Neural crest cell (in vitro differentiated cells): ENCODE measurements around the gene SND1. TPM values are rescaled to one million over a fixed set of nuclear protein-coding genes. Genes with fewer than 3 reads are reported as not detected.

Experiments used
- DNase-seq: peaks from one replicate; pipeline ENCODE4 v3.0.0; 2021; ENCODE audit warnings: low read depth, mixed read lengths, low spot score
- H3K27ac Mint-ChIP-seq: one replicate; pipeline ENCODE4 v1.8.0; 2021; ENCODE audit warnings: mild to moderate bottlenecking, mixed read lengths; ENCODE audit not compliant: unreplicated experiment
- H3K27me3 Mint-ChIP-seq: 2 replicates; pipeline ENCODE4 v1.8.0; 2021; ENCODE audit warnings: low read depth, mild to moderate bottlenecking, mixed read lengths
- H3K36me3 Mint-ChIP-seq: 2 replicates; pipeline ENCODE4 v1.8.0; 2021; ENCODE audit warnings: low read depth, mild to moderate bottlenecking, mixed read lengths
- H3K4me1 Mint-ChIP-seq: 2 replicates; pipeline ENCODE4 v1.8.0; 2021; ENCODE audit warnings: mixed read lengths
- H3K4me3 Mint-ChIP-seq: one replicate; pipeline ENCODE4 v1.8.0; 2021; ENCODE audit warnings: mild to moderate bottlenecking, mixed read lengths
- H3K9me3 Mint-ChIP-seq: 2 replicates; pipeline ENCODE4 v1.8.0; 2021; ENCODE audit warnings: mixed read lengths
- total RNA-seq: library from RNA; stranded (reverse); gene quantifications from 2 replicates; pipeline ENCODE4 v1.2.1, GENCODE V29; 2021
- TF ChIP-seq, protein P1 (sequence below): fragments of 200-600 bp; sonication (generic); conservative IDR thresholded peaks from 2 replicates; pipeline ENCODE4 v1.5.0; 2021; ENCODE audit warnings: antibody characterized with exemption, mild to moderate bottlenecking

The SND1 gene
- total RNA-seq, 1 donor from 2014 or later: 184 TPM

GRCh38 chr7:127891854-127892438, 240.0 kb downstream of the SND1 start:
- Mint-ChIP-seq H3K4me3 (no peak overlapping the region), H3K27ac (no peak overlapping the region), H3K36me3 (peaks cover 28% of the 10 kb centered on the region), H3K27me3 (no peaks in the 10 kb centered on the region), H3K9me3 (no peaks in the 10 kb centered on the region), H3K4me1 (peaks cover 20% of the 10 kb centered on the region)
- TF ChIP-seq, protein P1, sequence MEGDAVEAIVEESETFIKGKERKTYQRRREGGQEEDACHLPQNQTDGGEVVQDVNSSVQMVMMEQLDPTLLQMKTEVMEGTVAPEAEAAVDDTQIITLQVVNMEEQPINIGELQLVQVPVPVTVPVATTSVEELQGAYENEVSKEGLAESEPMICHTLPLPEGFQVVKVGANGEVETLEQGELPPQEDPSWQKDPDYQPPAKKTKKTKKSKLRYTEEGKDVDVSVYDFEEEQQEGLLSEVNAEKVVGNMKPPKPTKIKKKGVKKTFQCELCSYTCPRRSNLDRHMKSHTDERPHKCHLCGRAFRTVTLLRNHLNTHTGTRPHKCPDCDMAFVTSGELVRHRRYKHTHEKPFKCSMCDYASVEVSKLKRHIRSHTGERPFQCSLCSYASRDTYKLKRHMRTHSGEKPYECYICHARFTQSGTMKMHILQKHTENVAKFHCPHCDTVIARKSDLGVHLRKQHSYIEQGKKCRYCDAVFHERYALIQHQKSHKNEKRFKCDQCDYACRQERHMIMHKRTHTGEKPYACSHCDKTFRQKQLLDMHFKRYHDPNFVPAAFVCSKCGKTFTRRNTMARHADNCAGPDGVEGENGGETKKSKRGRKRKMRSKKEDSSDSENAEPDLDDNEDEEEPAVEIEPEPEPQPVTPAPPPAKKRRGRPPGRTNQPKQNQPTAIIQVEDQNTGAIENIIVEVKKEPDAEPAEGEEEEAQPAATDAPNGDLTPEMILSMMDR: no peak
- no peak for DNase-seq

DNA sequence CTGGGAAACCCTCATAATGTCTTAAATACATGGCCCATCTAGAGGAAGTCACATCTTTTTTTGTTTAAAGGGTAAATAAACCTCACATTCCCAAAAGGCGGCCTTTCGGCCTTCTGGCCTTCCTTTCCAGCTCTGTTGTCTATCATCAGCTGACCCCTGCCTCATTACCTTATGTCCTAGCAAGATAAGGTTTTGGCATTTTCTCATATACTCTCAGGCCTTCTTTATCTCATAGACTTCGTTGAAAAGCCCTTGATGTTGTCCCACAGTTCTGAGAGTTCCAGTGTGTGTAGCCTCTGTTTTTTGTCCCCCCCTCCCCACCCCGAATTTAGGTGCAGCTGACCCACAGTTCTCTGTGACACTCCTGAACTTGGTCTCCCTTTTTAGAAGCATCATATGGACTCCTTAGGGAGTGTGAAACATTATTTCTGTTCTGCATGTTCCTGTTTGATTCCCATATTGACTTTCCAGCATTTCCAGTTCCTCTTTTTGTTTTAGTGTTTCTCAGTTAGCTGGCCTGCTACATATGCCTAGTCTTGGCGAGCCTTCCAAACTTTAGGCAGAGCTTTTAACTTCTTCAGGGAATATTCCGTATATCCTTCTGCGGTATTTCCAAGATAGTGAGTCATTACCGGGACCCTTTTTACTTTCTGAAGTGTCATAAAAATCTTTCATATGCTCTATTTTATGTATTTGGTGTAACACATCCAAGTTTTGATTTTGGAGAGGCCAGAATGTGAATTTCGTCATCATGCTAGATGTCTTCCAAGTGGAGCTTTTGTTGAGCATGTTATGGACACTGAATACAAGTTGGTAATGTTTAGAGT, 240.7 kb downstream of the SND1 start:
- no peak for DNase-seq
- Mint-ChIP-seq H3K27ac (no peak overlapping the region), H3K4me1 (peaks cover 15% of the 10 kb centered on the region), H3K27me3 (no peaks in the 10 kb centered on the region), H3K9me3 (no peaks in the 10 kb centered on the region), H3K36me3 (peaks cover 28% of the 10 kb centered on the region), H3K4me3 (no peak overlapping the region)
- TF ChIP-seq, protein P1: no peak

DNA sequence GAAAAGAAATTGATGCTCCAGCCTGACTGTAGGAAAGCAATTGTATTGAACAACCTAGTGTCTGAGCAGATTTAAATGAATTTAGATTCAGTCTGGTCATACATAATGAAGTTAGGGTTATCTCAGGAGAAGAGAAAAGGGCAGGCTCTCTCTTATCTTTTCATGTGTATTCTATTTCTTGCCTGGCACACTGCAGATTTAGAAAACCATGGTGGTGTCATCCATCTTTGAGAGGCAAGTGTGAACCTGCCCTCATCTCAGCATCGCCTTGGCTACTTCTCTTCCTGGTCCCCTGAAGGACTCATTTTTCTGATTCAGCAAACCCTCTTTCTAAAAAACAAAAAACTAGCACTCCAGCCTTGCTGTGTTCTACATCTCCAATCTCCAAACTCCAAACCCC, 241.6 kb downstream of the SND1 start:
- TF ChIP-seq, protein P1: no peak
- H3K4me3 Mint-ChIP-seq: no peak overlapping the region
- peaks cover 11% of the 10 kb centered on the region for H3K4me1 Mint-ChIP-seq
- peaks cover 25% of the 10 kb centered on the region for H3K36me3 Mint-ChIP-seq
- H3K9me3 Mint-ChIP-seq: no peaks in the 10 kb centered on the region
- H3K27ac Mint-ChIP-seq: no peak overlapping the region
- no peak for DNase-seq
- no peaks in the 10 kb centered on the region for H3K27me3 Mint-ChIP-seq

- no peaks in the 10 kb centered on the region for H3K9me3 Mint-ChIP-seq
- H3K36me3 Mint-ChIP-seq: peaks cover 23% of the 10 kb centered on the region
- DNase-seq: no peak
- no peak overlapping the region for H3K27ac Mint-ChIP-seq
- H3K4me1 Mint-ChIP-seq: peaks cover 15% of the 10 kb centered on the region
- TF ChIP-seq, protein P1: no peak
- H3K27me3 Mint-ChIP-seq: no peaks in the 10 kb centered on the region
- H3K4me3 Mint-ChIP-seq: no peak overlapping the region
Observed at GRCh38 chr7:127894588-127894987, 242.6 kb downstream of the SND1 start.

- peaks cover 16% of the 10 kb centered on the region for H3K36me3 Mint-ChIP-seq
- TF ChIP-seq, protein P1: no peak
- no peak overlapping the region for H3K4me3 Mint-ChIP-seq
- no peaks in the 10 kb centered on the region for H3K27me3 Mint-ChIP-seq
- DNase-seq: no peak
- no peak overlapping the region for H3K27ac Mint-ChIP-seq
- H3K4me1 Mint-ChIP-seq: peaks cover 20% of the 10 kb centered on the region
- no peaks in the 10 kb centered on the region for H3K9me3 Mint-ChIP-seq
Observed at GRCh38 chr7:127895360-127895759, 243.4 kb downstream of the SND1 start.
